Skeletal muscle cell (primary cell): Measurements from ENCODE around the gene ENG.
"Not testable (repeated sequence)": the region's sequence is repeated elsewhere in the genome, so short reads cannot be mapped to it uniquely, and the experiment has no call there.

Experiments
- DNase-seq: peaks from one replicate; pipeline ENCODE4 v3.0.0-alpha.2; 2010; ENCODE audit warnings: low read depth
- H3K4me3 ChIP-seq: 2 replicates; pipeline ENCODE4 v1.5.1; 2011; ENCODE audit warnings: low read depth, mild to moderate bottlenecking, control low read depth, low read length, moderate library complexity

The ENG gene

DNA sequence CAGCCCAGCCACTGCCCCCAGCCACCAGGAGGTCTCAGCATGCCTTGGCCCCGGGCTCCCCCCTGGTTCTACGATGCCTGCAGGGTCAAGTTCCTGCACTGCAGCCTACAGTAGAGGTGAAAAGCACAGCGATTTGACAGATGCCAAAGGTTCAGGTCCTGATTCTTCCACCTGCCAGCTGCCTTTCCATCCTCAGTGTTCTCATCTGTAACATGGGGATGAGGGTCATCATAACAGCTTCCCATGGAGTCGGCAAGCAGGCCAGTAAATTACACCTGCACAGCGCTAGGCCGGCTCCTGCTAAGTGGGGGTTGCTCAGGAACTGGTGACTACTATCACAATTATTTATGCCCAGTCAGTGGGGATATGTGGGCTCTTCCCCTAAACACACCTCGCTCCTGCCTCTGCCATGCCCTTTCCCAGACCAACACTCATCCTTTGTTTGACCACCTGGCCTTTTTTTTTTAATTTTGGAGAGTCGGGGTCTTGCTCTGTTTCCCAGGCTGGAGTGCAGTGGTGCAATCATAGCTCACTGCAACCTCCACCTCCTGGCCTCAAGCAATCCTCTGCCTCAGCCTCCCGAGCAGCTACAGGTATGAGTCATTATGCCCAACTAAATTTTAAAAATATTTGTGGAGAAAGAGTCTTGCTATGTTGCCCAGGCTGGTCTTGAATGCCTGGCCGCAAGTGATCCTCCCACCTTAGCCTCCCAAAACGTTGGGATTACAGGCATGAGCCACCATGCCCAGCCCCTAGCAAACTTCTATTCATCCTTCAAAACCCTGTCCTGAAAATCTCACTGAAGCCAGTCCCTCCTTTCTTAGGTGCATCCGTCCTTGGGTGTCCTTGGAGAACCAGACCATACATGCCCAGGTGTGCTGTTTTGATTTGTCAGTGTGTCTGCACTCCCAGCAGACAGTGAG lies 6.4 kb downstream of the ENG start:
- DNase-seq: no peak
- H3K4me3 ChIP-seq: no peak overlapping the region

DNA sequence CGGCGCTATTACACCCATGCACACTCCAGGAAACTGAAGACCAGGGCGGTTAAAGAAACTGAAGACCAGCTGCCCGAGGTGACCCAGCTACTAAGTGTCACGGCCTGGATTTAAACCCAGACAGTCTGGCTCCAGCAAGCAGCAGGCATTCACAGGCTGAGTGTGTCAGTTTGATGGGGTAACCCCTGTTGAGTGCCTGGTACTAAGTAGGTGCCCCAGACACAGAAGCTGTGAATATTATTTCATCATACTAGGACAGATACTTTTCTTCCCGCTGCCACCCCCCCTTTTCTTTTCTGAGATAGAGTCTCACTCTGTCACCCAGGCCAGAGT lies 7.3 kb downstream of the ENG start:
- H3K4me3 ChIP-seq: no peak overlapping the region
- no peak for DNase-seq

DNA sequence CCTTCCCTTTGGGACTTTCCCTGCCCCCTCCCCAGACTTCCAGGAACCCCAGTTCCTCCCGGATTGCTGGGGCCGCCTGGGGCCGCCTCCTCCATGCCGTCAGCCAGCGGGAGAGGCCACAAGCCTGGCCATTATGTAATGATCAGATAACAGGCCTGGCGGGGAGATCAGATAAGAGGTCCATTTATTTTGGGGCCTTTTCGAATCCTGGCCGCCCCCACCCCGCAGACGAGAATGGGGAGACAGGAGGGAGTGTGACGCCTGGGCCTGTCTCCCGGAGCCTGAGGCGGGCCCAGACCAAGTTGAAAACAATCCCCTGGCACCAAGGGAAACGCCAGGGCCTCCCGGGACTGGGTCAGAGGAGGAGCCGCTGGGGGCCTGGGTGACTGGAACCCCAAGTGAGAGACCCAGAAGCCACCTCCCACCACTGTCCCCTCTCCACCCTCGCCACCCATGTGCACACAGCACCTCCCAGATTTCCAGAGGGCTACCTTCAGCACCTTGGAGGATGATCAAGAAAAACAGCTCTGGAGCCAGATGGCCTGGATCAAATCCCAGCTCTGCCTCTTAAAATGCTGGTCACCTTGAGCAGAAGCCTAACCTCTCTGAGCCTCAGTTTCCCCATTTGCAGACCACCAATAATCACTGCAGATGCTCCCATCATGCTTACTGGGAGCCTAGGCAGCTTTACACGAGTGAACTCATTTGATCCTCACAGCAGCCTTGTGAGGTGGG lies 7.8 kb downstream of the ENG start:
- H3K4me3 ChIP-seq: no peak overlapping the region
- DNase-seq: no peak

GRCh38 chr9:127845619-127846018 lies 8.8 kb downstream of the ENG start:
- not testable (repeated sequence) for H3K4me3 ChIP-seq, DNase-seq

- no peak for DNase-seq
- no peak overlapping the region for H3K4me3 ChIP-seq
Measured at GRCh38 chr9:127844821-127845359, 9.6 kb downstream of the ENG start.

DNA sequence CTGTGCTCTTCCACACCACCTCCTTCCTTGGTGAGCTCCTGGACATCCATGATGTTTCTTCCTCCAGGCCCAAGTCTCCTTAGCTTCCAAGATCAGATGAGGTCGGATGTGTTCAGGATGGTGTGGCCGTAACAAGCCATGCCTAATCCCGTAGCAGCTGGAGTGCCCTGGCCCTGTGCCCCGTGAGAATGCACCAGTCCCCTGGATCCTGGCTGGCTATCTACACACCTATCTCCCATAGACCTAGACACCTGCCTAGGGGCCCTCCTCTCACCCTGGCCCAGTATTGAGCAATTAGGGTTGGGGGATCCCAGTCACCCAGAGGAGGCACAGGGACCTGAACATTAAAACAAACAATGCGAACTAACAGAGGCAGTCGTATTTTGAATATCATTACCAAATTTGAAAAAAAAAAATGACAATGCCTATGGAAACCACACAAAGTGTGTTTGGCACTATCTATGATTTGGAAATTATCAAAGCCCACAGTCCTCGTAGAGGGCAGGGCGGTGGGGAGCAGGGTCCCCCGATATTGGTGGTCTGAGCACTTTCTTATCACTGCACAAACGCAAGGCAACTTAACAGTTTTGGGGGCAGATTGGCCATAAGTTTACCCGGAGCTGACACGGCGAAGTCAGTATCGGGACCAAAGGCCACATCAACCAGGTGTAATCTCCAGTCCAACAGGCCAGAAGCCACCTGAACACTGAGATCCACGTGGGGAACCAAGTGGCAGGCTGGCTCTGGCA lies 13.2 kb downstream of the ENG start:
- H3K4me3 ChIP-seq: no peak overlapping the region
- no peak for DNase-seq

- H3K4me3 ChIP-seq: no peak overlapping the region
- peak; percentile 82 for DNase-seq
Measured at GRCh38 chr9:127838375-127839078, 15.9 kb downstream of the ENG start.

DNA sequence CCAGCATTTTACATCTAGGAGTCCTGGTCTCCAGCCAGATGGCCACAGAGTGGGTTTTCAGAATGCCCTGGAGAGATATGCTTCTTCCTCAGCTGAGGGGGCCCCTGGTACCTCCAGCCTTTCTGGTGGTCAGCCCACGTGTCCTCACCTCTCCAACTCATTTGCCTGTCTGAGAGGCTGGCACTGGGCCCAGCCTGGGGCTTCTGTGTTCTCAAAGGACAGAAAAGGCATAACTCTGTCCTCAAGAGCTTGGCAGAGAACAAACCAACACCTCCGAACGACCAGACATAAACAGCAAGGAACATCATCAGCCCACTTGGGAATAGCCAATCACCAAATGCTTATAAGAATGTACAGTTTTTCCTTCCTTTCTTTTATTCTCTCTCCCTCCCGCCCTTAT lies 17.1 kb downstream of the ENG start:
- no peak overlapping the region for H3K4me3 ChIP-seq
- peak; percentile 26 for DNase-seq

DNA sequence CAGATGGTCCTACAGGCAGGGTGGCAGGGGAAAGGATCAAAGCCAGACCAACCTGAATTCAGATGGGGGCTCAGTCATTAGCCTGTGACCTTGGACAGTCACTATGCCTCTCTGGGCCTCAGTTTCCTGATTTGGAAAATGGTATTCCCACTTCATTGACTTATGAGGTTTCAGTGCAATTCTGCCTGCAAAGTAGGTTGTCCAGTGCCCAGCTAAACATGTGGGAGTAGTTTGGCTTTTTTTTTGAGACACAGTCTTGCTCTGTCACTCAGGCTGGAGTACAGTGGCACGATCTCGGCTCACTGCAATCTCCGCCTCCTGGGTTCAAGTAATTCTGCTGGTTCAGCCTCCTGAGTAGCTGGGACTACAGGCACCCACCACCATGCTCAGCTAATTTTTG lies 17.9 kb downstream of the ENG start:
- H3K4me3 ChIP-seq, DNase-seq: not testable (repeated sequence)

DNA sequence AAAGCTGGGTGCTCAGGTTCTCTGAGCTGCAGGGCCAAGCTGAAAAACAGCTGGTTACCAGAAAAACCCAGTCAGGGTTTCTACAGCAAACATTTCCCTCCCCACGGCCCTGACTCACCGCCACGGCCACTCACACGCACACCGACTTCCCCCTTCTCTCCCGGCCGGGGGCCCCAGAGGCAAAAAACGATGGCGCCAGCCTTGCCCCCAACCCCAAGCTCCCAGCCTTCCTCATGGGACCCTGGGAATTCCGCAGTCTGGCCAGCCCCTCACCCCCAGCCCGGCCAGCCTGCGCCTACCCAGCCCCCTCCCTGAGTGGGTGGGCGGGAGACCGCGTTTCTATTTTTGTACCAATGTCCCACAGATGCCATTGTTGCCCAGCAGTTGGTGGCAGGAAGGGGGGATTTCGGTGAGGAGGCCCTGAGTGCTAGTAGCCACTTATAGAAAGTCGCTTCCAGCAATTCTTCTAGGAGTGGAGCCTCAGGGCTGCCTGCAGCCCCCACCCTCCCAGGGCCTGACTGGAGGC lies 18.4 kb downstream of the ENG start:
- no peak for DNase-seq
- no peak overlapping the region for H3K4me3 ChIP-seq

GRCh38 chr9:127833555-127833954 lies 20.9 kb downstream of the ENG start:
- DNase-seq: no peak
- H3K4me3 ChIP-seq: no peak overlapping the region

- DNase-seq: no peak
- H3K4me3 ChIP-seq: no peak overlapping the region
Measured at GRCh38 chr9:127832248-127832647, 22.2 kb downstream of the ENG start.

GRCh38 chr9:127829205-127829906 lies 25.1 kb downstream of the ENG start:
- no peak overlapping the region for H3K4me3 ChIP-seq
- DNase-seq: no peak

DNA sequence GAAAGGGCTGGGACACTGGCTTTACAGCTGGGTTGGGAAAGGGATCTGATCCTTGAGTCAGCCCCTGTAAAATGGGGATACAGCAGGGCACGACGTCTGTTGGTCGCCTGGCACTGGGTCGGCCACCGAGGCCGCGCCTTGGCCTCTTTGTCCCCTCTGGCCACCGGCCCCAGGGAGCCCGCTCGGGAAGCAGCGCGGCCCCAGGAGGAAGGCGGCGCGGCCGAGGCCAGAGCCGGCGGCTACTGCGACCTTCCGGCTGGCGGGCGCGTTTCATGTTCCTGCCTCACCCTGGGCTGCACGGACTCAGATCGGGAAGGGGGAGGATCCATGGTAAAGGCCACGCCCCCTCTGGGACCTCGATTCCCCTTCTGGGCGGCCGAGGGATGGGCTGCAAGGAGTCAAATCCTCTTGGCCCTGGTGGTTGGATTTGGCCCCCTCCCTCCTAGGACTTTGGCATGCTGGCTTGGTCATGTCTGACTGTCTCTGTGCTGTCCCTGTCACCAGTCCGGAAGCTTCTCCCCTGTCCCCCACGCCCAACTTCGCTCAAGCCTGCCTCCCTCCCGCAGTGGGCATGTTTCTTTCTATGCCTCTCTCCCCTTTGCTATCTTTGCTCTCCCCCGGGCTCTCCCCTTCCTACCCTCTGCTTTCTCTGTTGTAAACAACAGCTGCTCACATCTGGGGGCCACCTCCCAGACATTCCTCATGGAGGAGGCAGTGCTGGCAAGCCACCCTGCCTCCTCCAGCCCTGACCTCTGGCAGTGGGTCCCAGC lies 26.0 kb downstream of the ENG start:
- peak overlapping the region; percentile 9 for H3K4me3 ChIP-seq
- DNase-seq: no peak

DNA sequence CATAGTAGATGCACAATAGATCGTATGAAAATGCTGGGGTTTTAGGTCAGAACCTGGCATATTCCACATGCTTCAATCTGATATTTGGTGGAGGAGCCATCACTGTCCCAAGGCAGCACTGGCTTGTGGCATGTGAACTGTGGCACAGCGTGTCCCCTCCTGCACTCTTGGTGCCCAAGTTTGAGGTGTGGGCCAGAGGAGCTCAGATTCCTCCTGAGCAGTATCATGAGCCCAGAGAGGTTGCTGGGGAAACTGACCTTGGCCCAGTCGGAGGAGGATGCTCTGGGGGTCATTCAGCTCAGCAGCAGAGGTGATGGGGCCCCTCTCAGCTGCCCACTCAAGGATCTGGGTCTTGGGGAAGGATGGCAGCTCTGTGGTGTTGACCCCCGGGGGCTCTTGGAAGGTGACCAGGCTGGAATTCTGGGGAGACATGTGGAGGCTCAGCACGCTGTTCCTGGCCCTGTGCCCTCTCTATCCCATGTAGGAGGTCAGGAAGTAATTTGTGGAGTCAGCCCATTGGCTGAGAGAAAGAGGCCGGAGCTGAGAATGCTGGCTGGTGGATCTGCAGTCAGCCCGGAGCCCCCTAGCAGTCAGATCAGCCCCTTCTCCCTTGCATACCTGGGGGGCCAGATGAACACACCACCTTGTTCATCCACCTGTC lies 28.1 kb downstream of the ENG start:
- no peak for DNase-seq
- H3K4me3 ChIP-seq: no peak overlapping the region

- H3K4me3 ChIP-seq: no peak overlapping the region
- DNase-seq: no peak
Measured at GRCh38 chr9:127825319-127826051, 29.0 kb downstream of the ENG start.

DNA sequence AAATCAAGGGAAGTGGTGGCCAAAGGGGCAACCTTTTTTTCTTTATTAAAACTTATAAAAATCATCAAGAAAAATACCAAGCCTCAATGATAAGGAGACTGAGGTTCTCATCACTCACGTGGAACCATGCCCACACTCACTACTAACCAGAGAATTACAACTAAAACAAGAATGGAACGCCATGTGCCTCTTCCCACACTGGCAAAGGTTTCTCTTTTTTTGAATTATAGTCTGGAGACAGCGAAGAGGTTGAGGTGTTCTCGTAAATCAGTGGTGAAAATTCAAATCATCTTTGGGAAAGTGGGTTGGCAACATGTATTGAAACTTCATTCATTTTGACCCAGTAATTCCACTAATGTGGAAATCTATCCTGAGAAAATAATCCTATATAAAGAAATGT lies 32.4 kb downstream of the ENG start:
- no peak overlapping the region for H3K4me3 ChIP-seq

More for the DNA sequence above, 32.4 kb downstream of the ENG start:
- DNase-seq: no peak
